IMR-90 (cell line): ENCODE measurements around the gene PHAF1. TPM values are rescaled to one million over a fixed set of nuclear protein-coding genes. Genes with fewer than 3 reads are reported as not detected.
A peak's percentile ranks its signal among the peaks of the same experiment; 100 is the strongest.

ENCODE experiments used
- ATAC-seq: fragments of 200-7000 bp; cut with Tn5 transposase; 2 replicates; pipeline ENCODE4 v1.9.1; 2020; ENCODE audit warnings: low read depth, mild to moderate bottlenecking, moderate library complexity
- BruUV-seq: library from RNA; stranded (reverse); fragments of 400-500 nt; replicated peaks from 2 replicates; lab custom pipeline; 2021; lab: Mats Ljungman, UMichigan
- CTCF ChIA-PET: fragments of 300-600 bp; formaldehyde crosslinking; extraction: SDS; loops from one replicate; lab custom pipeline; 2021; ENCODE audit warnings: antibody characterized with exemption; lab: Yijun Ruan, JAX
- POLR2A ChIA-PET: fragments of 300-600 bp; sonication (Branson Sonifier 250); formaldehyde crosslinking; loops from one replicate; lab custom pipeline; 2022; ENCODE audit warnings: antibody characterized with exemption; ENCODE audit not compliant: unreplicated experiment; lab: Charles Lee
- DNase-seq: peaks from one replicate; pipeline ENCODE4 v3.0.0; 2013
- H2AFZ ChIP-seq: replicated peaks from 2 replicates; pipeline ENCODE3; 2013; ENCODE audit warnings: low read length, mild to moderate bottlenecking; ENCODE audit not compliant: poor library complexity
- H2AK5ac ChIP-seq: 2 replicates; pipeline ENCODE4 v1.6.1; 2013; ENCODE audit warnings: low read depth, low read length, inconsistent platforms
- H2AK9ac ChIP-seq: replicated peaks from 2 replicates; pipeline ENCODE3; 2013; ENCODE audit warnings: mild to moderate bottlenecking, low read depth, low read length, moderate library complexity; ENCODE audit not compliant: poor library complexity
- H2BK120ac ChIP-seq: 2 replicates; pipeline ENCODE4 v1.6.1; 2013; ENCODE audit warnings: low read depth, low read length, inconsistent platforms
- H2BK15ac ChIP-seq: 3 replicates; pipeline ENCODE4 v1.6.1; 2013; ENCODE audit warnings: low read depth, low read length, inconsistent platforms
- H2BK20ac ChIP-seq: 2 replicates; pipeline ENCODE4 v1.6.1; 2013; ENCODE audit warnings: low read depth, mild to moderate bottlenecking, inconsistent platforms, low read length, moderate library complexity
- H2BK5ac ChIP-seq: 2 replicates; pipeline ENCODE4 v1.6.1; 2013; ENCODE audit warnings: mild to moderate bottlenecking, low read depth, low read length, inconsistent platforms; ENCODE audit not compliant: poor library complexity, severe bottlenecking
- H3K14ac ChIP-seq: replicated peaks from 2 replicates; pipeline ENCODE4 v1.6.1; 2013; ENCODE audit warnings: low read depth, low read length, inconsistent platforms
- H3K18ac ChIP-seq: 2 replicates; pipeline ENCODE4 v1.6.1; 2013; ENCODE audit warnings: low read depth, low read length, control low read depth
- H3K23ac ChIP-seq: 2 replicates; pipeline ENCODE4 v1.6.1; 2013; ENCODE audit warnings: low read depth, low read length, inconsistent platforms
- H3K27ac ChIP-seq: 2 replicates; pipeline ENCODE4 v1.5.1; 2013; ENCODE audit warnings: mild to moderate bottlenecking, control low read depth, low read length; ENCODE audit not compliant: insufficient read depth
- H3K27me3 ChIP-seq: 2 replicates; pipeline ENCODE4 v1.6.1; 2013; ENCODE audit warnings: low read length; ENCODE audit not compliant: control insufficient read depth, insufficient read depth
- H3K36me3 ChIP-seq: 2 replicates; pipeline ENCODE4 v1.6.1; 2013; ENCODE audit warnings: low read length, mixed read lengths; ENCODE audit not compliant: control insufficient read depth, insufficient read depth
- H3K4ac ChIP-seq: 2 replicates; pipeline ENCODE4 v1.6.1; 2013; ENCODE audit warnings: low read depth, low read length, inconsistent platforms
- H3K4me1 ChIP-seq: 2 replicates; pipeline ENCODE4 v1.6.1; 2013; ENCODE audit warnings: low read length, mixed read lengths; ENCODE audit not compliant: control insufficient read depth, insufficient read depth
- H3K4me2 ChIP-seq: 2 replicates; pipeline ENCODE4 v1.6.1; 2013; ENCODE audit warnings: low read depth, mild to moderate bottlenecking, control low read depth, low read length, moderate library complexity
- H3K4me3 ChIP-seq: 2 replicates; pipeline ENCODE4 v1.5.1; 2013; ENCODE audit warnings: low read depth, mild to moderate bottlenecking, control low read depth, low read length, moderate library complexity; ENCODE audit not compliant: insufficient read depth
- H3K56ac ChIP-seq: 2 replicates; pipeline ENCODE4 v1.6.1; 2013; ENCODE audit warnings: low read length, inconsistent platforms; ENCODE audit not compliant: insufficient read depth; ENCODE audit errors: extremely low read depth
- H3K79me1 ChIP-seq, 2 experiments: 2 replicates each; pipeline ENCODE4 v1.6.1; 2013; ENCODE audit warnings: low read length in 2 of 2, inconsistent platforms in 1 of 2, low read depth in 1 of 2
- H3K9ac ChIP-seq: 2 replicates; pipeline ENCODE4 v1.6.1; 2013; ENCODE audit warnings: low read depth, low read length, control low read depth
- H3K9me1 ChIP-seq: 2 replicates; pipeline ENCODE4 v1.6.1; 2013; ENCODE audit warnings: low read length, inconsistent platforms; ENCODE audit not compliant: insufficient read depth
- H3K9me3 ChIP-seq: 2 replicates; pipeline ENCODE4 v1.6.1; 2013; ENCODE audit warnings: low read length; ENCODE audit not compliant: control insufficient read depth, insufficient read depth
- H4K20me1 ChIP-seq: 2 replicates; pipeline ENCODE4 v1.6.1; 2013; ENCODE audit warnings: low read length, inconsistent platforms; ENCODE audit not compliant: insufficient read depth
- H4K5ac ChIP-seq: 2 replicates; pipeline ENCODE4 v1.6.1; 2013; ENCODE audit warnings: mild to moderate bottlenecking, low read depth, low read length, control low read depth
- H4K8ac ChIP-seq, 2 experiments: 2 replicates each; pipeline ENCODE4 v1.6.1; 2013; ENCODE audit warnings: low read depth in 2 of 2, low read length in 2 of 2, control low read depth in 1 of 2, inconsistent platforms in 1 of 2
- H4K91ac ChIP-seq: 2 replicates; pipeline ENCODE4 v1.6.1; 2013; ENCODE audit warnings: low read depth, low read length, inconsistent platforms; ENCODE audit not compliant: insufficient read depth
- CTCF ChIP-seq: conservative IDR thresholded peaks from 2 replicates; pipeline ENCODE4 v1.5.1; 2012; ENCODE audit warnings: mild to moderate bottlenecking, low read depth, low read length, improper control_type of control experiment
- MAZ ChIP-seq: IDR thresholded peaks from 2 replicates; pipeline ENCODE4 v1.6.1; 2012; ENCODE audit warnings: low read depth, mild to moderate bottlenecking, low read length, improper control_type of control experiment, moderate library complexity, borderline replicate concordance
- MXI1 ChIP-seq: IDR thresholded peaks from 2 replicates; pipeline ENCODE4 v1.6.1; 2012; ENCODE audit warnings: low read depth, mild to moderate bottlenecking, low read length, moderate library complexity, borderline replicate concordance
- NFE2L2 ChIP-seq: fragments of 150-350 bp; IDR thresholded peaks from 2 replicates; pipeline ENCODE4 v1.6.1; 2016; ENCODE audit warnings: low read depth, mild to moderate bottlenecking, low read length
- RAD21 ChIP-seq: IDR thresholded peaks from 2 replicates; pipeline ENCODE4 v1.6.1; 2012; ENCODE audit warnings: low read length, improper control_type of control experiment
- RCOR1 ChIP-seq: IDR thresholded peaks from 2 replicates; pipeline ENCODE4 v1.6.1; 2012; ENCODE audit warnings: mild to moderate bottlenecking, low read length, improper control_type of control experiment; ENCODE audit not compliant: insufficient replicate concordance
- RFX5 ChIP-seq: IDR thresholded peaks from 2 replicates; pipeline ENCODE4 v1.8.0; 2012; ENCODE audit warnings: low read depth, mild to moderate bottlenecking, low read length, moderate library complexity
- SMC3 ChIP-seq: fragments of 150-350 bp; IDR thresholded peaks from 2 replicates; pipeline ENCODE4 v1.6.1; 2016; ENCODE audit warnings: low read depth, mild to moderate bottlenecking, antibody characterized with exemption, low read length, moderate library complexity
- USF2 ChIP-seq: fragments of 150-350 bp; IDR thresholded peaks from 2 replicates; pipeline ENCODE4 v1.6.1; 2017; ENCODE audit warnings: mild to moderate bottlenecking, antibody characterized with exemption, low read length, low read depth
- WGBS, 2 experiments: methylation state at CpG; one replicate each; pipeline versions ENCODE4 v1.1.5 to v1.1.7; 2013; ENCODE audit warnings: missing lambda C conversion rate in 2 of 2; ENCODE audit not compliant: insufficient read length in 1 of 2; ENCODE audit errors: extremely low coverage in 2 of 2; 5-methylcytosine and 5-hydroxymethylcytosine counted together
- dilution Hi-C: fragments of 300-500 bp; cut with HindIII; formaldehyde crosslinking; loops from one replicate; pipeline ENCODE4 v1.14.3; 2018; ENCODE audit warnings: low sequenced_read_pairs; ENCODE audit not compliant: unreplicated experiment
- in situ Hi-C: fragments of 300-500 bp; cut with MboI; formaldehyde crosslinking; loops from 3 replicates; pipeline ENCODE4 v1.14.3; 2019; ENCODE audit warnings: low sequenced_read_pairs, inconsistent platforms, mixed read lengths
- intact Hi-C: fragments of 100-400 bp; cut with micrococcal nuclease; formaldehyde crosslinking; loops from 2 replicates; pipeline ENCODE4 v1.10.0; 2022
- polyA plus RNA-seq, 3 experiments: library from polyadenylated mRNA; depleted of rRNA; stranded (reverse); fragments of >200 nt; gene quantifications; 2 replicates each; pipeline ENCODE4 v1.2.3, GENCODE V29; 2012; ENCODE audit warnings: low replicate concordance in 1 of 3
- total RNA-seq: library from RNA; depleted of rRNA; stranded (reverse); fragments of >200 nt; gene quantifications from 2 replicates; pipeline ENCODE4 v1.2.3, GENCODE V29; 2012

Gene PHAF1
- total and polyA plus RNA-seq, 2 of the 4 experiments (the other 2 are of a cell fraction) = 14.0 to 19.8 TPM

GRCh38 chr16:67184995-67185650 is 75.4 kb downstream of the PHAF1 start:
- Histone ChIP-seq H3K23ac (no peak overlapping the region), H4K91ac (no peak overlapping the region), H4K5ac (no peak overlapping the region), H3K36me3 (no peaks in the 10 kb centered on the region), H2AK9ac (peak overlapping the region; percentile 52), H3K18ac (no peak overlapping the region), H3K79me1 (peaks cover 19 to 25% of the 10 kb centered on the region in 2 experiments), H2BK20ac (no peak overlapping the region), H3K56ac (no peak overlapping the region), H3K4me1 (peaks cover 11% of the 10 kb centered on the region), H2AK5ac (no peak overlapping the region), H4K8ac (no peak overlapping the region), H4K20me1 (peaks cover 12% of the 10 kb centered on the region), H2BK15ac (no peak overlapping the region), H3K4me3 (no peak overlapping the region), H3K9ac (no peak overlapping the region), H3K4ac (no peak overlapping the region), H2BK5ac (no peak overlapping the region), H2AFZ (peak overlapping the region; percentile 81), H3K14ac (no peak overlapping the region), H3K9me1 (peaks cover 14% of the 10 kb centered on the region), H2BK120ac (no peak overlapping the region), H3K27ac (no peak overlapping the region), H3K27me3 (no peaks in the 10 kb centered on the region), H3K4me2 (no peak overlapping the region), H3K9me3 (no peaks in the 10 kb centered on the region)
- POLR2A ChIA-PET = no interaction called here
- in situ Hi-C loops = no loop called here
- DNase-seq = peak; percentile 91
- CTCF ChIA-PET = interaction anchor here (0.6 to 1.5 kb wide), 14 partner anchors 8 to 354 kb away, joined by 3 to 8 read pairs (median 4); partner anchors contain the start of genes B3GNT9, FHOD1, NAE1 and NOL3
- BruUV-seq = no TSS peak
- intact Hi-C loops = loop anchor here (1.0 to 10.0 kb wide), 5 partner anchors 26 to 238 kb away; partner anchors contain the start of genes FBXL8 and TRADD
- WGBS, 2 experiments = 11% methylated on average over 38 of the region's 43 CpGs; no CpG with 5 or more reads in 1 of the 2 experiments
- 0 out of 2 replicates have a peak, but pooled peaks have one; percentile 19 for TF ChIP-seq USF2
- TF ChIP-seq RAD21 = peak; percentile 89
- TF ChIP-seq CTCF = peak; percentile 94
- TF ChIP-seq NFE2L2 = no peak
- TF ChIP-seq SMC3 = peak; percentile 98
- no peak for TF ChIP-seq RFX5
- TF ChIP-seq MAZ = peak; percentile 76
- TF ChIP-seq MXI1 = peak; percentile 100
- TF ChIP-seq RCOR1 = peak; percentile 95
- ATAC-seq = peak; percentile 51
- dilution Hi-C loops = no loop called here
